ENCODE results near the gene NMT2. TPM values are rescaled to one million over a fixed set of nuclear protein-coding genes. Genes with fewer than 3 reads are reported as not detected.

NMT2 gene
- total RNA-seq (10 to 100 TPM; 11.1 to 23.3 (median 18.3) TPM), polyA plus RNA-seq (10 to 100 TPM; 12.7 to 21.0 (median 16.0) TPM)

GRCh38 chr10:15168291-15168785, at the start of gene NMT2:
Gene NMT2, minus strand, starts transcription at chr10:15168693. Its CDS starts 81 bp downstream, at chr10:15168612.
- 1% methylated on average over 69 to 70 of the region's 70 CpGs for WGBS, 2 donors
- H3K27ac ChIP-seq: peak within 1 kb of the TSS; percentile 90 to 96 (median 94)
- no peaks in the 10 kb centered on the region for H3K9me3 ChIP-seq
- no peaks in the 10 kb centered on the region for H3K27me3 ChIP-seq
- peaks cover 0 to 22% (median 15%) of the 10 kb centered on the region in 4 donors for H3K4me1 ChIP-seq
- DNase-seq: no peak
- peak in 3 of 4 experiments; percentile 8 to 31 (median 14) for TF ChIP-seq CTCF (IDR thresholded peaks at IDR 0.05)
- peak; percentile 80 to 81 for TF ChIP-seq POLR2A (IDR thresholded peaks at IDR 0.05)
- TF ChIP-seq POLR2AphosphoS5 (IDR thresholded peaks at IDR 0.05): peak; percentile 96 to 99 (median 98)
- no peak for TF ChIP-seq EP300 (IDR thresholded peaks at IDR 0.05)
- H3K36me3 ChIP-seq: no peaks in the 10 kb centered on the region
- intact Hi-C loops (cut with DNase I): loop anchor here (1.0 to 5.0 kb wide), 4 partner anchors 72 to 566 kb away; partner anchors contain the start of genes RPP38 and SUV39H2
- peak within 1 kb of the TSS; percentile 65 to 98 (median 88) for H3K4me3 ChIP-seq

GRCh38 chr10:15216700-15217099, 48.2 kb upstream of the NMT2 start:
- intact Hi-C loops (cut with DNase I): no loop called here
- Histone ChIP-seq H3K27ac (no peak overlapping the region), H3K27me3 (no peaks in the 10 kb centered on the region), H3K4me3 (no peak overlapping the region), H3K4me1 (no peaks in the 10 kb centered on the region), H3K36me3 (peaks cover 0 to 30% (median 6%) of the 10 kb centered on the region in 4 donors), H3K9me3 (no peaks in the 10 kb centered on the region)
- TF ChIP-seq POLR2A (IDR thresholded peaks at IDR 0.05): no peak
- TF ChIP-seq EP300 (IDR thresholded peaks at IDR 0.05): no peak
- no peak for TF ChIP-seq POLR2AphosphoS5 (IDR thresholded peaks at IDR 0.05)
- no peak for TF ChIP-seq CTCF (IDR thresholded peaks at IDR 0.05)
- WGBS, 2 donors: 94% methylated on average over 6 of the region's 6 CpGs
- DNase-seq: no peak

- Histone ChIP-seq H3K27ac (no peak overlapping the region), H3K4me1 (peaks cover 0 to 10% (median 3%) of the 10 kb centered on the region in 4 donors), H3K36me3 (peaks cover 0 to 30% (median 6%) of the 10 kb centered on the region in 4 donors), H3K4me3 (no peak overlapping the region), H3K27me3 (no peaks in the 10 kb centered on the region), H3K9me3 (no peaks in the 10 kb centered on the region)
- 95% methylated on average over 17 of the region's 17 CpGs for WGBS, 2 donors
- TF ChIP-seq POLR2A (IDR thresholded peaks at IDR 0.05): no peak
- intact Hi-C loops (cut with DNase I): no loop called here
- DNase-seq: no peak
Measured at GRCh38 chr10:15214237-15214636, 45.7 kb upstream of the NMT2 start.

GRCh38 chr10:15213461-15213861, 45.0 kb upstream of the NMT2 start:
- WGBS, 2 donors: 95 to 96% methylated on average over 18 of the region's 18 CpGs
- intact Hi-C loops (cut with DNase I): no loop called here

More at GRCh38 chr10:15213461-15213861, 45.0 kb upstream of the NMT2 start:
- no peak overlapping the region for H3K27ac ChIP-seq
- H3K27me3 ChIP-seq: no peaks in the 10 kb centered on the region
- TF ChIP-seq CTCF (IDR thresholded peaks at IDR 0.05) (no peak), EP300 (IDR thresholded peaks at IDR 0.05) (no peak), POLR2AphosphoS5 (IDR thresholded peaks at IDR 0.05) (no peak), POLR2A (IDR thresholded peaks at IDR 0.05) (no peak)
- no peak for DNase-seq
- no peaks in the 10 kb centered on the region for H3K9me3 ChIP-seq
- H3K4me3 ChIP-seq: no peak overlapping the region
- peaks cover 0 to 10% (median 3%) of the 10 kb centered on the region in 4 donors for H3K4me1 ChIP-seq
- peaks cover 0 to 25% (median 6%) of the 10 kb centered on the region in 4 donors for H3K36me3 ChIP-seq

Data from sigmoid colon (tissue), 7 donors.